ENCODE measurements around the gene MSI1. TPM values are rescaled to one million over a fixed set of nuclear protein-coding genes. Genes with fewer than 3 reads are reported as not detected.

MSI1 gene
- total RNA-seq, 2 donors from 2014 or later, result 0.28 to 1.0 TPM

DNA sequence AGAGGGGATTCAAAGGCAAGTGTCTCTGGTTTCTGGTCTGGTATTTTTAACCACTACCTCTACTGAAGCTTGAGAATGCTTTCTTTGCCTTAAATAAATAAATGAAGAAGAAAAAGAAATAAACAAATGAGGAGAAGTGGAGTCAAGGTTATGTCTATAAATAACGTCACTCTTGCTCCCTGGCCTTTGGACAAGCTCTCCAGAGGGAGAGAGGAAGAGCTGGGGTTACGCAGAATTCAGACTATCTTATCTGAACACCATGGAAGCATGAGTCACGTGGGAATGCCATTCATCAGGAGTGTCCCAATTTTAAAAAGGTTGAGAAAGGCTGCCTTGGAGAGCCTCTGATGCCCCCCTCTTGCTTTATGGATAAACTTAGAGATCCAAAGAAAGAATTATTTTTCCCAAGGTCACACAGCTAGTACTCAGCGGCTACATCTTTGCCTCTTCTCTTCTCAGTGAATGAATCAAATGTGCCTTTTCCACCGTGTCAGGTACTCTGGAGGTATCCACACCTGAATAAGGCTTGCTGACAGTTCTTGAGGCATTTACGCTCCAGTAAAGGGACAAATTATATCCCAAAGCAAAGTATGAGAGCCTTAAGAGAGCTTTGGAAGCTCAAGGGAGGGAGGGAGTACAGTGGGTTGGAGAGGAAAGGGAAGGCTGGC lies 12.9 kb upstream of the MSI1 start:
- intact Hi-C loops (cut with DNase I), result no loop called here
- no peak for DNase-seq (ENCODE audit: low spot score)

DNA sequence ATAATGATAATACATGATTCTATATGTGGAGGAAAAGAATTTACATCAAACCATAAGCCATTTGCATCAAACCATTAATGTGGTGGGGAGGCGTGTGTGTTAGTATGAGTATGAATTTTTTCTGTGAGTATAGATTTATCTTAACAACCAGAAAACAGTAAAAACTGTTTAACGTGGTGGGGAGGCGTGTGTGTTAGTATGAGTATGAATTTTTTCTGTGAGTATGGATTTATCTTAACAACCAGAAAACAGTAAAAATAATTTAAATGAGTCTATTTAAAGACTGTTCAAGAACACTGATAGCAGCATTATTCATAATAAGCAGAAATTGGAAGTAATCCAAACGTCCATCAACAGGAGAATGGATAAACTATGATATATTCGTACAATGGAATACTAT lies 9.1 kb upstream of the MSI1 start:
- intact Hi-C loops (cut with DNase I), result no loop called here
- no peak for DNase-seq (ENCODE audit: low spot score)

DNA sequence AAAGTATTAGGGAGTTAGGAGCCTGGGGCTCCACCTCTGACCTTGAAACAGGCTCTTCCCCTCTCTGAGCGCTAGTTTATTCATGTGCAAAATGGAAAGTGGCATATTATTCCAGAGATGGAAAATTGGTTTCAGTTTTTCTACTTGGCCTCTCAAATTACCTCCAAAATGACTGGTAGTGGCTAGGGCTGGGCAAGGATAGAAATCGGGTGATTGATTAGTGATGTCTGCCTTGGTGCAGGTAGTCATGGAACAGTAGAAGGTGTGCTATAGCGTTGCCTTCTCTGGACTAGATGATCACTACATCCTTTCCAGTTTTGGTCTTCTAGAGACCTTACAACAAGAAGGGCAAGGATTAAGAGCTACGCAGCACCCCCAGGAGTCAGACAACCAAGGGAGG lies 8.6 kb upstream of the MSI1 start:
- no peak for DNase-seq (ENCODE audit: low spot score)
- intact Hi-C loops (cut with DNase I), result no loop called here

DNA sequence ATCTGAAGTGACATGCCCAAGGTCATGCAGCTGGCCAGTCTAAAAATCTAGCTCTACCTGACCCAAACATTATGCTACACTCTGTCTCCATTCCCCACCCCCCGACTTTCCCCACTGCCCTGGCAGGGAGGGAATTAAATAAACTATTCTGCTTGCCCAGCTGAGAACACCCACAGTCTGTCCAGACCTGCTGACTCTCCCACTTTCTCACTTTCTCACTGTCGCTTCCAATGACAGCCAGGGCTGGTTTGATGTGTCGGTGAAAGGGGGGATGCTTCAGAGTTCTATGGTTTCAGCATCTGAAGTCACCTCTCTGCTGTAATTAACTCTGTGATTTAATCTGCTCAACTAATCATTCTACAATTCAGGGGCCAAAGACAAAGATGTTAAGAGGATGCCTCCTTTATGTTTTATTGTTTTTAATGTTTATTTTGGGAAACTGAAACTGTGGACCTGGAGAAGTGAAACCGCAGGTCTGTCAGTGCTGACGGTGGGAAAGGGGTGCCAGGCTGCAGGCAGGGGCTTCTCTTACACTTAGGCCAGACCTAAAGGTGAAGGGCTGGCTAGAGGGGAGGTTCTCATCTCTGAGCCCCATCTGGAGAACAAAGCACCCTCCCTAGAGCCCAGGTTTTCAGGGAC lies 8.1 kb upstream of the MSI1 start:
- intact Hi-C loops (cut with DNase I), result no loop called here
- DNase-seq (ENCODE audit: low spot score), result no peak

DNA sequence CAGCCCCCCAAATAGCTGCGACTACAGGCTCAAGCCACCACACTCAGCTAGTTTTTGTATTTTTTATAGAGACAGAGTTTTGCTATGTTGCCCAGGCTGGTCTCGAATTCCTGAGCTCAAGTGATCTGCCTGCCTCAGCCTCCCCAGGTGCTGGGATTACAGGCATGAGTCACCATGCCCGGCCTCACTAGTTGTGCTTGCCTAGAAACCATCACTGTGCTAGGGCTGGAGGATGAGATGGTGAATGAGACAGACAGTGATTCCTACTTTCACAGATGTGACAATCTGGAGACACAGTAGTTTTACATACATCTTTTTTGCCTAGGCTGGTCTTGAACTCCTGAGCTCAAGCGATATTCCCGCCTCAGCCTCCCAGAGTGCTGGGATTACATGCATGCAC lies 7.5 kb upstream of the MSI1 start:
- intact Hi-C loops (cut with DNase I), result no loop called here
- no peak for DNase-seq (ENCODE audit: low spot score)

DNA sequence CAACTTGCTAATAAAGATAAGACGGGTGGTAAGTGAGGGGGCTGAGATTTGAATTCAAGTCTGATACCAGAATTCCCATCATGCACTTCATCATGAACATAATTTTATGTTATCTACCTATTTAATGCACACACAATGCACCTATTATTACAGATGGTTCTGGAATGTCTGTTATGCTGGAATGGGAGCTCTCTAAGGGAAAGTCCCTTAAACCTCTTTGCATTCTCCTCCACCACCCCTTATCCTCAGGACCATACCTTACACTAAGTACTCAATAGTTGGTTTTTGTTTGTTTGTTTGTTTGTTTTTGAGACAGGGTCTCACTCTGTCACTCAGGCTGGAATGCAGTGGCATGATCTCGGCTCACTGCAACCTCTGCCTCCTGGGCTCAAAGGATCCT lies 7.0 kb upstream of the MSI1 start:
- intact Hi-C loops (cut with DNase I), result no loop called here
- no peak for DNase-seq (ENCODE audit: low spot score)

DNA sequence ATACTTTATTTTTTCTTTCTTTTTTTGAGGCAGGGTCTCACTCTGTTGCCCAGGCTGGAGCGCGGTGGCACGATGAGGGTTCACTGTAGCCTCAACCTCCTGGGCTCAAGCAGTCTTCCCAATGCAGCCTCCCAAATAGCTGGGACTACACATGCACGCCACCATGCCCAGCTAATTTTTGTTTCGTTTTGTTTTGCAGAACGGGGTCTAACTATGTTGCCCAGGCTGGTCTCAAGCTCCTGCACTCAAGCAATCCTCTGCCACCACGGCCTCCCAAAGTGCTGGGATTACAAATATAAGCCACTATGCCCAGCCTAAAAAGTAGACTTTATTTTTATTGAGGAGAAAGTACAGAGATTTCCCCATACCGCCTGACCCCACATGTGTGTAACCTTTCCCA lies 4.7 kb upstream of the MSI1 start:
- no peak for DNase-seq (ENCODE audit: low spot score)
- intact Hi-C loops (cut with DNase I), result no loop called here

DNA sequence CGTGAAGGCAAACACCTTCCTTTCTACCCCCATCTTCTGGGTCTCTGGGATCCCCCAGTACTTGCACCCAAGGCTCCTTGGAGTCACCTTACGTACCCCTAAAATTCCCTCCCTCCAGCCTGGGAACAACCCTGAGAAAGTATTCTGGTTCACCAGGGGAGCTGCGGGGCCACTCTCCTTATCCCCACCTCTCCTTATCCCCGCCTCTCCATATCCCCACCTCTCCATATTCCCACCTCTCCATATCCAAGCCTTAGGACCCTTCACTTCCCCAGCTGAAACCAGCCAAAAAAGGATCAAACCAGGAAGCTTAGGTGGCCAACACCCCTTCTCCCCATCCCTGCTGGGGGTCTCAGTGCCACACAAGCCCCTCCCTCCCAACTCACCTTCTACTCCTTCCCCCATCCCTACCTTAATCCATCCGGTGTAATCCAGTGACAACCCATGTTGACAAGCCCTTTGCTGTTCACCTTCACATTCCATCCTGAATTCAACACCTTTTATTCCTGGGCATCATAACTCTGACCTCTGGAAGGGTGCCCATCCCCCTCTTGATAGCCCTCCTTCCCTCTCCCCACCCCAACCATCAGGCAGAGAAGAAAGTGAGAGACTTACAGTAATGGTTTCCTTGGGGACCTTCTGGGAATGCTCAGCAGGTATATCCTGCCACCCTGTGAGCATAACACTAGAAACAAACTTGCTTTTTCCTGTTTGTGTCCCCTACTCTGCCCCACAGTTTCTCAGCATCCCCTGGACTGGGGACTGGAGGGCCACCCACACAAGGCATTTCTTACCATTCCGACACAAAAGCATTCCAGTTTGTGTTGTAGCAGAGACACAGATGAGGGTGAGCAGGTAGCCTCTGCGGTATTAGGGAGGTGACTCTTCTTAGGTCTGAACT lies 1.6 kb upstream of the MSI1 start:
- no peak for DNase-seq (ENCODE audit: low spot score)
- intact Hi-C loops (cut with DNase I), result no loop called here

DNA sequence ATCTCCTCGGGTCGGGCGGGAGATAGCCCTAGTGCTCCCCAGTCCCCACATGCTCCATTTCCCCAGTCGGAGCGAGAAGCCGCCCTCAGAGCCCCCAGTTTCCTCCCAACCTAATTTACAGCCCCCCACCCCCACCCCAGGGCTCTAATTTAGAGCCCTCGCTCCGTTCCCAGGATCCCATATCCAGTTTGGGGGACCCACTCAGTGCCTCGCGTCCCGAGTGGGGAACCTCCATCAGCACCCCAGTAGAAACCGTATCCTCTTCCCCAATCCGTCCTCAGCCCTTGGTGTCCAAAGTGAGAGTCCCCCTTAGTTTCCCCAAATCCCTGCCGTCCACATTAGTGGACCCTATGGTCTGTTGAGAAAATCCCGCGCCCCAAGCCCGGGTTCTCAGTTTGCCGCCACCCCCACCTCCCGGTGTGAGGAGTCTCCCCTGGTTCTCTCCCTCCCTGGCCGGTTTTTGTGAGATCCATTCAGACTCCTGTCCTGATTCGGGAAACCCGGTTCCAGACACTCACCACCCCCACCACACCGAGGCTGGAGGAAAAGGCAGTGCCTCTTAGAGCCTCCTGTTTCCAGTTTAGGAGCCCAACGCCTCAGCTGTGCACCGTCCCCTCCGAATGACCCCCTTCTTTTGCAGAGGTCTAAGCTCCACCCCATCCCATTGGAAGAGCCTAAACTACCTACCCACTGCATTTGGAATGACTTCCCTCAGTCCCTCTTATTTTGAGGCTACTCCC lies 809 bp upstream of the MSI1 start:
- intact Hi-C loops (cut with DNase I), result no loop called here
- no peak for DNase-seq (ENCODE audit: low spot score)

DNA sequence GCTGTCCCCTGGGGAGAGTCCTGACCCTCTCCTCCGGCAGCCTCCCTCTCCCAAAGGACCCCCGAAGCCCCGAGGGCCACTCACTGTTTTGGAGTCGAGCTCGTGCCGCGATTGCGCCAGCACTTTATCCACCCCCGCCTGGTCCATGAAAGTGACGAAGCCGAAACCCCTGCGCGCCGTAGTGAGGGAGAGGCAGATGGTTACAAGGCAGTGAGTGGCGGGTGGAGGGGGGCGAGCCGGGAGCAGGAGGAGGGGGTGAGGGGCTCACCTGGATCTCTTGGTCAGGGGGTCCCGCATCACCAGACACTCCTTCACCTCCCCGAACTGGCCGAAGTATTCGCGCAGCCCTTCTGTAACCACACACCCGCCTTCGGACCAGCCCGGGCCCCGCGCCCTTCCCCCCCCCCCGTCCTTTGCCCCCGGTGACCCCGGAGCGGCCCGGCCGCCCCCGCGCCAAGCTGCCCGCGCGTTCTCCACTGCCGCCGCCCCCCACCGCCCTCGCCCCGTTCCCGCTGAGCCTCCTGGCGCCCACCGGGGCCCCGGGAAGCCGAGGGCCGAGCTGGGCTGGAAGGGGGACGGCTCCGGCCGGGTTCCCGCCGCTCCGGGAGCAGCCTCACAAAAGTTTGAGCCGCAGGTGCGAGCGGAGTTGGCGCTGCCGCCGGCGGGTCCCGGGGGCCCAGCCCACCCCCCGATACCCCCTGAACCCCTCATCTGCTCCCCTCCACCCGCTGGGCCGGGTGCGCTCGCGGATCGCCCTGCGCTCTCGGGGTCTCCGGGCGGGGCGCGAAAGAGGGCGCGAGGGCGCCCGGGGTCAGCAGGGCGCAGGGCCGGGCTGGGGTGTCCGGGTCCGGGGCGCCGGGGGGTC lies 808 bp downstream of the MSI1 start:
- intact Hi-C loops (cut with DNase I), result no loop called here
- DNase-seq (ENCODE audit: low spot score), result no peak

DNA sequence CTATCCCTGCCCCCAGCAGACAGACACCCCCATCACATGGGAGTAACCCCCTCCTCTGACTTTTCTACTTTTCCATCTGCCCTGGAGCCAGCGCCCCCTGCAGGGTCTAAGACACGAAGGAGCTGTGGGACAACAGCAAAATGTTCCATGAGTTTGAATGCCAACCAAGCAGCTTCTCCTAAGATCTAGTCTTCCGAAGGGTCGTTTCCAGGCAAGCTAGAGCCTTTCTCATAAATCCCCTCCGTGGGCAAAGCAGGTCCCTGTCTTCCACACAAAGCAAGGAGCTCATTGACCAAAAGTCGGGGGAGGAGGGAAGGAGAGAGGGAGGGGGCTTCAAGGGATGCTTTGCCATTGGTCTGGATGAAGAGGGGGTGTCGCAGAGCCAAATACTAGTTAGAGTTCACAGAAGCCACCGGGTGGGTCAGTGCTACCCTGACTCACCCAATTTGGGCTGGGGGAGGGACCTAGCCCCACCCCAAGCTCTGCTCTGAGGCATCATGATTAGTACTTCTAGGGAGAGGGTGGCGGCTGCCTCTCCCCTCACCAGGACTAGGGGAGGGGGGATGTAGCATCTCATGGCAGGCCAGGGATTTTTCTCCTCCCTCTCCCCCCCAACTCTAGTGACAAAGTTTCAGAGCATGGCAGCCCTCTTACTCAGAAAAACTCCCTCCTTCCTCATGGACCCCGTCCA lies 1.6 kb downstream of the MSI1 start:
- no peak for DNase-seq (ENCODE audit: low spot score)
- intact Hi-C loops (cut with DNase I), result no loop called here

DNA sequence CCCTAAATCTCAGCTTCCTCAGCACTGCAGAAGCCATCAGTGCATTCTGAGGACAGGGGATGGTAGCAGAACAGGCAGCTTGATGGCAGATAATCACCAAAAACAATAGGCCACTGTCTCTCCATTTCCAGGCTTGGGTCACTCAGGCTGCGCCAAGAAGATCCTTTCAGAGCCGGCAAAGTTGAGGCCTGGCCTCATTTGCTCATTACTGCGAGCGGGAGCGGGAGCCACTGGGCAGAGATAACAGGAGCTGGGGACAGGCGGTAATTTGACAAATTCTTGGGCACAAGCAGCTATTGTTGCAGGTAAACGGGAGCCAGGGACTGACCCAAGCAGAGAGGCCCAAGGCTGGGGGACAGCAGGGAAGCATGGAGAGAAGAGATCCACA lies 2.1 kb downstream of the MSI1 start:
- intact Hi-C loops (cut with DNase I), result no loop called here
- no peak for DNase-seq (ENCODE audit: low spot score)

DNA sequence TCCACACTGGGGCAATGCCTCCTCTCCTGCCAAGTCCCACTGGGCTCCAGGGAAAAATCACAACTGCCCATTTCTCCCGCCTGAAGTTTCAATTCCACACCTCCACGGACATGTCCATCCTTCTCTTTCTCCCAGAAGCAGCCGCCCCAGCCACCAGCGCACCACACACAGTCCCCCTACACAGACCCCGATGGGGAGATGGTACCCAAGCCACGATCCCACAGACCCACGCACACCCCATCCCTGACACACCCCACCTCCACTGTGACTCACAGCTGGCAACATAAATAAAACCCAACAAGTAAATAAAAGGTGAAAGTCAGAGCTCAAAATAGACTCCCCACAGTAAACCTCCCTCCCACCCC lies 2.6 kb downstream of the MSI1 start:
- intact Hi-C loops (cut with DNase I), result no loop called here

DNA sequence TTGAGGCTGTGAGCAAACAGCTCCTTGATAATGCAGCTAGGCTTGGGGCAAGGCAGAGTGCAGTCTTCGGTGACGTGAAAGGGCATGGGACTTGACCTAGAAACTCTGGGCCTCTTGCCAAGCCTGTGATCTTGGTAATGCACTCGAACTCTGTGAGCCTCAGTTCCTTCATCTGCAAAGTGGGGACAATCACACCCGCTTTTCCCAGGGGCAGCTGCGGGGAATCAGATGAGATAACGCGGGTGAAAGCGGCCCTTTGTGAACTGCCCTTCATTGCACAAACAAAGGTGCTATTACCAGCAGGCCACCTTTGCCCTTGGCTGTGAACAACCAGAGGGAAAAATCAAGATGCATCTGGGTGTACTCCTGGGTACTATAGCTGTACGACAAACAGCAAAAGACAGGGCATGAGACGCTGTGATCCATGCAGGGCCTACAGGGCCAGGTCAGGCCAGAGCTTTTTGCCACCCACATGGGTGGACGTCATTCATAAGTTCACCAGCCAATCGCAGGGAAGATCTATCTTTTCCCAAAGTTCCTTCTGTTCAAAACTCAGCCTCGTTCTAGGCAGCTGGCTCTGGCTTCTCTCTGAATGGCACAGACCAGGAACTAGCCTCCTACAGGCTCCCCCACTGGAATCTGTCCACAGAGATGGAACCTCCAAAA lies 3.2 kb downstream of the MSI1 start:
- peak; percentile 71 for DNase-seq (ENCODE audit: low spot score)
- intact Hi-C loops (cut with DNase I), result no loop called here

More for the DNA sequence above, 2.6 kb downstream of the MSI1 start:
- DNase-seq (ENCODE audit: low spot score), result peak; percentile 22

DNA sequence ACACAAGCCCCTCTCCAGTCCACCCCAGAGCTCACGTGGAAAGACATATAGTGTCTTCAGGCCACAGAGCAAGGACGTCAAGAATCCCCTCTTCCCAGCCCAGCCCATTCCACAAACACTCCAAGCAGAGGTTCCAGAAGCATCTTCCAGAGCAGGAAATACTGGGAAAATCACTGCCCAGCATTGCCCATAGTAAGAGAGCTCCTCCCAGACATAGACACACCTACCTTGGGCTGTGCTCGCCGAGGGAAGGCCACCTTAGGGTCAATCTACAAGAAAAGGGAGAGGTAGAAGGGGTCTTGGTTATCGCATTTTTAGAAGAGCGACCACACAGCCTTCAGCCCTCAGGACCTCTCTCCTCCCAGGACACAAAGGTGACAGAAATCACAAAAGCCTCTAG lies 4.5 kb downstream of the MSI1 start:
- intact Hi-C loops (cut with DNase I), result no loop called here
- DNase-seq (ENCODE audit: low spot score), result no peak

DNA sequence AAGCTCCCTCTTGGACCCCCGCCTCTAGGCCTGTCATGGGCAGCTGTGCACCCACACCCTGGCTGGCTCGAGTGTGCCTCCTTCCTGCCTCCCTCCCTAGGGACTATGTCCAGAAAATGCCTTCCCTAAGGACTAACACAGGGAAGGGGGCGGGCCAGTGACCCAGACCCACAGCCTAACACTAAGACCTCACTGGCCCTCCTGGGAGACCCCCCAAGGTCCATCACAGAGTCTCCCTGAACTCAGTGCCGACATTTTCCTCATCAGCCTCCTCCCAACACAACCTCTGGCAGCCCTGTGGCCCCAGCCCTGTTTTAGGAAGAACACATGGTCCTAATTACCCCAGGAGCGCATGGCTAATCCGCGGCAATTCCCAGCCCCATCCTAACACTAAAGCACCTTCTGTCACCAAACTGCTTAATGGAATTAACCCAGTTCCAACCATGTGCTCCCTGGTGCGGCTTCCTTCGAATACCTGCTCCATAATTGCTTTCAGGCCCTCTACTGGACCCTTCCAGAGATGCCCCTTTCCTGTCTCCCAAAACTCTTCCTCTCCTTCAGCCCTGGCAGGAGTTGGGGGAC lies 5.6 kb downstream of the MSI1 start:
- no peak for DNase-seq (ENCODE audit: low spot score)
- intact Hi-C loops (cut with DNase I), result no loop called here

DNA sequence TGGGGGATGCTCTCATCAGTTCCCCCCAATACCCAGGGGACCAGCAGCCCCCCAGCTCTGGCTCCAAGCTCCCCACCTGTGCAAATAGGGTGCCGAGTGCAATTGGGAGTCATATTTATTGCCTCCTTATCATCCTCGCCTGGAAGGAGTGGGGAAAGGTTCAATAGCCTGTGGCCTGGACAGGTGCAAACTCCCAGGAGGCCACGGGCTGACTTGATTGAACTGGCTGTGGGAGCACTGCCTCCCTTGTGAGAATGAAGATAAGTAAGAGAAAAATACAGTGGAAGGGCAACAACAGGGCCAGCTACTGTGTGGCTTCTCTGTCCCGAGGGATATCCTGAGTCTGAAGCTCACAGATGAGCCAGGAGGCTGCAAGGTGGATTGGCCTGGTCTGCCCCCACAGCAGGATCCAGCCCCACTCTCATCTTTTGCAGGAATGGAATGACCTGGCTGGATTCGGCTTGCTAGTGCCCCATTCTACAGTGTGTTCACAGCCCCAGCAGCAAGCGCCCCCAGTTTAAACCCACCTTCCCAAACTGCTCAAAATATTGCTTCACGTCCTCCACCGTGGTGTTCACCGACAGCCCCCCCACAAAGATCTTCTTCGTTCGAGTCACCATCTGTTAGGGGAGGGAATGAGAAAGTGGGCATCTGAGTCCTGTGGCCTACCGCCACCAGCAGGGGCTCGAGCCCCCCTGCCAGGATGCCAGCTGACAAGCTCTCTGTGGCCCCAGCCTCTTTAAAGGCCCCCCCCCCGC lies 6.3 kb downstream of the MSI1 start:
- DNase-seq (ENCODE audit: low spot score), result no peak
- intact Hi-C loops (cut with DNase I), result no loop called here
